GM23248 (cell line): Measurements from ENCODE around the gene GPS1. TPM values are rescaled to one million over a fixed set of nuclear protein-coding genes. Genes with fewer than 3 reads are reported as not detected.
A peak's percentile ranks its signal among the peaks of the same experiment; 100 is the strongest.
"Not testable (repeated sequence)": the region's sequence is repeated elsewhere in the genome, so short reads cannot be mapped to it uniquely, and the experiment has no call there.

Experiments
- DNase-seq: peaks from one replicate; pipeline ENCODE4 v3.0.0-alpha.2; 2015
- H2AFZ ChIP-seq: fragments of 200-600 bp; sonication (generic); 2 replicates; pipeline ENCODE4 v1.6.1; 2016; ENCODE audit warnings: antibody characterized with exemption
- H3F3A ChIP-seq: fragments of 200-600 bp; sonication (generic); 2 replicates; pipeline ENCODE4 v1.6.1; 2016; ENCODE audit warnings: mild to moderate bottlenecking, antibody characterized with exemption, mixed run types; ENCODE audit not compliant: insufficient read depth
- H3K27ac ChIP-seq: fragments of 200-600 bp; sonication (generic); 2 replicates; pipeline ENCODE4 v1.5.1; 2016; ENCODE audit warnings: mild to moderate bottlenecking
- H3K27me3 ChIP-seq: fragments of 200-600 bp; sonication (generic); replicated peaks from 2 replicates; pipeline ENCODE4 v1.6.1; 2016; ENCODE audit warnings: mild to moderate bottlenecking; ENCODE audit not compliant: insufficient read depth
- H3K36me3 ChIP-seq: fragments of 200-600 bp; sonication (generic); 2 replicates; pipeline ENCODE4 v1.6.1; 2016; ENCODE audit warnings: low read depth, mild to moderate bottlenecking
- H3K4me1 ChIP-seq: fragments of 200-600 bp; sonication (generic); 2 replicates; pipeline ENCODE4 v1.6.1; 2016; ENCODE audit warnings: mild to moderate bottlenecking; ENCODE audit not compliant: insufficient read depth
- H3K4me2 ChIP-seq: fragments of 200-600 bp; sonication (generic); one replicate; pipeline ENCODE4 v1.6.1; 2016; ENCODE audit warnings: mild to moderate bottlenecking; ENCODE audit not compliant: unreplicated experiment
- H3K4me3 ChIP-seq: fragments of 200-600 bp; sonication (generic); 2 replicates; pipeline ENCODE4 v1.5.1; 2016; ENCODE audit warnings: mild to moderate bottlenecking
- H3K79me2 ChIP-seq: fragments of 200-600 bp; sonication (generic); 2 replicates; pipeline ENCODE4 v1.6.1; 2016; ENCODE audit warnings: mild to moderate bottlenecking; ENCODE audit not compliant: insufficient read depth
- H3K9ac ChIP-seq: fragments of 200-600 bp; sonication (generic); 2 replicates; pipeline ENCODE4 v1.6.1; 2016; ENCODE audit warnings: mild to moderate bottlenecking
- H3K9me2 ChIP-seq: fragments of 200-600 bp; sonication (generic); 2 replicates; pipeline ENCODE4 v1.6.1; 2016; ENCODE audit warnings: mixed run types, mild to moderate bottlenecking, moderate library complexity; ENCODE audit not compliant: insufficient read depth
- H3K9me3 ChIP-seq: fragments of 200-600 bp; sonication (generic); one replicate; pipeline ENCODE4 v1.6.1; 2017; ENCODE audit warnings: low read depth
- H4K20me1 ChIP-seq: fragments of 200-600 bp; sonication (generic); 2 replicates; pipeline ENCODE4 v1.6.0; 2016; ENCODE audit not compliant: insufficient read depth
- EZH2 ChIP-seq: fragments of 200-600 bp; sonication (generic); IDR thresholded peaks from 2 replicates; pipeline ENCODE4 v1.6.1; 2018; ENCODE audit warnings: antibody characterized with exemption, mild to moderate bottlenecking; ENCODE audit not compliant: insufficient read depth, poor library complexity, severe bottlenecking
- EZH2phosphoT487 ChIP-seq: fragments of 200-600 bp; sonication (generic); IDR thresholded peaks from 2 replicates; pipeline ENCODE4 v1.6.1; 2018; ENCODE audit warnings: antibody characterized with exemption, moderate library complexity, mild to moderate bottlenecking, low read depth; ENCODE audit not compliant: insufficient read depth
- WGBS, 2 experiments: methylation state at CpG; one replicate each; pipeline ENCODE4 v1.1.6; 2015 to 2017; ENCODE audit warnings: low lambda C conversion rate in 2 of 2, low coverage in 1 of 2; ENCODE audit errors: missing lambda C conversion rate in 2 of 2; 5-methylcytosine and 5-hydroxymethylcytosine counted together
- in situ Hi-C: fragments of 300-500 bp; cut with MboI; formaldehyde crosslinking; loops from 2 replicates; pipeline ENCODE4 v1.15.0; 2020
- polyA plus RNA-seq: library from polyadenylated mRNA; unstranded; fragments of >200 nt; fragmentation: Nextera tagmentation; extraction: Ambion mirVana; gene quantifications from 2 replicates; pipeline ENCODE4 v1.2.1, GENCODE V29; 2016
- total RNA-seq: library from RNA; depleted of rRNA; stranded (reverse); fragments of >200 nt; shearing (Covaris generic); gene quantifications from 2 replicates; pipeline ENCODE4 v1.2.3, GENCODE V29; 2014

Gene GPS1
- total and polyA plus RNA-seq, 2 experiments from 2014 or later, result 104 to 130 TPM

DNA sequence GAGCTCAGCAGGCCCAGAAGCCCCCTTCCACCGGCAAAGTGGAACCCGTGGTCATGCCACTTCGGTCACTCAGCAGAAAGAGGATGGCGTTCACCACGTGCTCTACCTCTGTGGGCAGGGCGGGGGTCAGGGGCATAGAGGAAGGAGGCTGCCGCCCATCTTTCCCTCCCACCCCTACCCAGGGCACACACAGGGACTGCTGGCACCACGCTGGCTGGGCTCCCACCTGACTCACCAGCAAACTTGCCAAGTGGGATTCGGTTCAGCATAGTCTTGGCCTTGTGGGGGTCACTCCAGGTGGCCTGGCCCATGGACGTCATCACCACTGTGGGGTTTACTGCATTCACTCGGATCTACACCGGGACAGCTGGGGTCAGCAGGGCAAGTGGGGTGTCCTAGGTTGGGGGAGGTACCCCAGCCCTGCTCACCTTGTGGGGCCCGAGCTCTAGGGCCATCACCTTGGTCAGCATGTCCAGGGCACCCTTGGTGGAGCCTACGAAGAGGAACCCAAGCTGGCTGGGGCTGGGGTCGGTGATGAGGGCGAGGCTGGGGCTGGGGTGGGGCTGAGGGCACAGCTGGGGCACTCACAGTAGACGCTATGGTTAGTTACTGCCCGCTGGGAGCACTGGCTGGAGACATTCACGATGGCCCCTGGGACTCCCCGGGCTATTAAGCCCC lies 15.6 kb upstream of the GPS1 start:
- Histone ChIP-seq H3K9me2 (no peaks in the 10 kb centered on the region), H4K20me1 (no peaks in the 10 kb centered on the region), H3K4me3 (peak overlapping the region; percentile 79; the same call in 1 of the 2 replicates), H3K4me1 (no peaks in the 10 kb centered on the region), H3K27ac (no peak overlapping the region), H3K79me2 (no peaks in the 10 kb centered on the region), H3F3A (peaks cover 2% of the 10 kb centered on the region; the same call in 1 of the 2 replicates), H3K27me3 (no peaks in the 10 kb centered on the region), H3K36me3 (no peaks in the 10 kb centered on the region), H2AFZ (no peak overlapping the region), H3K9me3 (no peaks in the 10 kb centered on the region), H3K4me2 (peak overlapping the region; percentile 86), H3K9ac (peak overlapping the region; percentile 74; the same call in 1 of the 2 replicates)
- no peak for TF ChIP-seq EZH2
- no peak for TF ChIP-seq EZH2phosphoT487
- no peak for DNase-seq
- in situ Hi-C loops, result no loop called here
- WGBS, 2 experiments, result 93 to 94% methylated on average over 14 to 20 of the region's 20 CpGs

DNA sequence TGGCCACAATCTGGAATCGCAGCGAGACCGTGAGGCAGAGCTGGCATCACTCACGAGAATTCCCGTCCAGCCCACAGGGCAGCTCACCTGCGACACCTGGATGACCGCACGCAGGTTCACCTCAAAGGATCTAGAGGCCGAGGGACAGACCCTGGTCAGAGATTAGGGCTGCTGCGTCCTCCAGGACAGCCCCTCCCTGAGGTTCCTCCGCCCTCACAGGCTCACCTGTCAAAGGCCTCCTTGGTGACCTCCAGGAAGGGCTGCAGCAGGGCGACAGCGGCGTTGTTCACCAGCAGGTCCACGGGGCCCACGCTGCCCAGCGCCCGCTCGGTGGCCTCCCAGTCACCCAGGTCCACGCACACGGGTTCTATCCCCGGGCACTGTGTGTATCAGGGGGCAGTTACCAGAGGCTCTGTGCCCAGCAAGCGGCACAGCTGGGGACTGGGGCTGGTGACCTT lies 15.0 kb upstream of the GPS1 start:
- no peaks in the 10 kb centered on the region for H4K20me1 ChIP-seq
- H3K4me3 ChIP-seq, result peak overlapping the region; percentile 79
- H3K9me3 ChIP-seq, result no peaks in the 10 kb centered on the region
- DNase-seq, result no peak
- H3F3A ChIP-seq, result peaks cover 6% of the 10 kb centered on the region; the same call in 1 of the 2 replicates
- peak overlapping the region; percentile 61 for H2AFZ ChIP-seq
- no peak for TF ChIP-seq EZH2
- no peak for TF ChIP-seq EZH2phosphoT487
- no peaks in the 10 kb centered on the region for H3K4me1 ChIP-seq
- WGBS, 2 experiments, result 50 to 52% methylated on average over 23 of the region's 23 CpGs
- in situ Hi-C loops, result no loop called here
- H3K4me2 ChIP-seq, result peak overlapping the region; percentile 86
- no peaks in the 10 kb centered on the region for H3K36me3 ChIP-seq
- peak overlapping the region; percentile 69 for H3K27ac ChIP-seq
- no peaks in the 10 kb centered on the region for H3K79me2 ChIP-seq
- H3K9me2 ChIP-seq, result no peaks in the 10 kb centered on the region
- peak overlapping the region; percentile 74 for H3K9ac ChIP-seq
- H3K27me3 ChIP-seq, result no peaks in the 10 kb centered on the region

DNA sequence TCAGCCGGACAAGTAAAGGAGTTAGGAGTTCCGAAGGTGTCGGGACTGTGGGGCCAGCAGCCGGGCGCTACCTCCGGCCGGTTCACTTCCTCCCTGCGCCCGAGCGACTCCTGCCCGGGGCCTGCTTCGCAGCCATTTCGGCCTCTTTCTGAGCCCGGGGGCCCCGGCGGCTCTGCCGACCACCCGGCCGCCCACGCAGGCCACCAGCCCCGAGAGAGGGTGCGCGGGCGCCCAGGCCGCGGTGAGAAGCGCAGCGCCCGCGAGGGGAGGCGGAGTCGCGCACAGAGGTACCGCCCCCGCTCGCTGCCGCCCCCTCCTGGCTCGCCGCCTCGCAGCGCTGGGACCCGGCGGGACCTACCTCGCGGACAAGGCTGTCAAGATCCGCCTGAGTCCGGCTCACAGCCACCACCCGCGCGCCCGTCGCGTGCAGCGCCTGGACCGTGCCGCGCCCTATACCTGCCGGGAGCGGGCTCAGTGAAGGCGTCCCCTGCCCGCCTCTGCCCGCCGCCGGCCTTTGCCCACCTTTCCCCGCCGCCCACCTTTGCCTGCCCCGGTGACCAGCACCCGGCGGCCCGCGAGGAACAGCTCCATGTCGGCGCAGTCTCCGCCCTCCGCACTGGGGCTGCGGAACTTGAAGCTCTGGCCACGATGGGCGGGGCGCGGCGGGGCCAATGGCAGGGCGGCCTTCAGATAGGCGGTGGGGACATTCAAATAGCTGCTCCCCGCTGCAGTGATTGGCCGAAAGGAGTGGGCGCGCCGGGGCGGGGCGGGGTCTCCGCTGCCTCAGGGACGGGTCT lies 14.4 kb upstream of the GPS1 start, which contains the start of gene DCXR:
TSS of gene DCXR (minus strand) at position 606 of the 797 bp plus-strand sequence. CDS start at position 591, 15 bp downstream.
- no peaks in the 10 kb centered on the region for H3K4me1 ChIP-seq
- no peak for TF ChIP-seq EZH2phosphoT487
- no peak for TF ChIP-seq EZH2
- H3K4me3 ChIP-seq, result peak within 1 kb of the TSS; percentile 79
- H2AFZ ChIP-seq, result peak within 1 kb of the TSS; percentile 61
- H3K36me3 ChIP-seq, result no peaks in the 10 kb centered on the region
- no peaks in the 10 kb centered on the region for H3K79me2 ChIP-seq
- H3K27me3 ChIP-seq, result no peaks in the 10 kb centered on the region
- 1% methylated on average over 62 to 80 of the region's 92 CpGs for WGBS, 2 experiments
- peak within 1 kb of the TSS; percentile 86 for H3K4me2 ChIP-seq
- H3F3A ChIP-seq, result peaks cover 6% of the 10 kb centered on the region; the same call in 1 of the 2 replicates
- in situ Hi-C loops, result no loop called here
- no peaks in the 10 kb centered on the region for H4K20me1 ChIP-seq
- peak within 1 kb of the TSS; percentile 74 for H3K9ac ChIP-seq
- H3K9me2 ChIP-seq, result no peaks in the 10 kb centered on the region
- peak within 1 kb of the TSS; percentile 69 for H3K27ac ChIP-seq
- H3K9me3 ChIP-seq, result no peaks in the 10 kb centered on the region
- DNase-seq, result peak; percentile 97

DNA sequence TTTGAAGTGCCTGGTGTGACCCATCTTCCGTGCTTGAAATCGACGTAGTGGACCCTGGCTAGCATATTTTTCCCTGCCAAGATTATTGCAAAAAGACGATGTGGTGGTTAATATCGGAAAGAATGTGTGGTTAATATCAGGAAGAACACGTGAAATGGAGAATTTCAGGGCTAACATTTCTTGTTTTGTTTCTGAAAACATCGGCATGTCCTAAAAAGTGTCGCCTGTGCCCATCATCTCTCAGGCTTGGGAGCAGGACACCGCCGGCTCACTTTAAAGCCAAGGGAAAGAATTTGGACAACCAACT lies 13.9 kb upstream of the GPS1 start:
- 0 out of 2 replicates have a peak overlapping the region, but pooled peaks have one; percentile 69 for H3K27ac ChIP-seq
- no peaks in the 10 kb centered on the region for H4K20me1 ChIP-seq
- 1 to 2% methylated on average over 10 of the region's 10 CpGs for WGBS, 2 experiments
- in situ Hi-C loops, result no loop called here
- H3K36me3 ChIP-seq, result no peaks in the 10 kb centered on the region
- H3F3A ChIP-seq, result peaks cover 6% of the 10 kb centered on the region; the same call in 1 of the 2 replicates
- DNase-seq, result no peak
- no peak for TF ChIP-seq EZH2phosphoT487
- TF ChIP-seq EZH2, result no peak
- H3K27me3 ChIP-seq, result no peaks in the 10 kb centered on the region
- H3K4me3 ChIP-seq, result peak overlapping the region; percentile 79
- no peaks in the 10 kb centered on the region for H3K9me3 ChIP-seq
- no peaks in the 10 kb centered on the region for H3K4me1 ChIP-seq
- peak overlapping the region; percentile 74; the same call in 1 of the 2 replicates for H3K9ac ChIP-seq
- no peaks in the 10 kb centered on the region for H3K79me2 ChIP-seq
- peak overlapping the region; percentile 61 for H2AFZ ChIP-seq
- H3K9me2 ChIP-seq, result no peaks in the 10 kb centered on the region
- peak overlapping the region; percentile 86 for H3K4me2 ChIP-seq

DNA sequence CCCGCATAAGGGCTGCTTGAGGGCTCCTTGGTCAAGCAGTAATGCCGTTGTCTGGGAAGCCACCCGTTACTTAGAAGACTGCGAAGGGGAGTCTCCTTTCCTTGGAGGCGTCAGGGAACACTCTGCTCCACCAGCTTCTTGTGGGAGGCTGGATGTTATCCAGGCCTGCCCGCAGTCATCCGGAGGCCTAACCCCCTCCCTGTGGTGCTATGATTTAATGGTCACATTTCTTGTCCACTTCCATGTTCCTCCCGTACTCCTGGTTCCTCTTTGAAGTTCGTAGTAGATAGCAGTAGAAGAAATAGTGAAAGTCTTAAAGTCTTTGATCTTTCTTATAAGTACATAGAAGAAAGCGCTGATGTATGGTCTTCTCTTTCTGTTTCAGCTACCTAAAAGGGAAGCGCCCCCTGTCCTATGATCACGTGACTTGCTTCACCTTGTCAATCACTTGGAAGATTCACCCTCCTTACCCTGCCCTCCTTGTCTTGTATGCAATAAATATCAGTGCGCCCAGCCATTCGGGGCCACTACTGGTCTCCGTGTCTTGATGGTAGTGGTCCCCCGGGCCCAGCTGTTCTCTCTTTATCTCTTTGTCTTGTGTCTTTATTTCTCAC lies 12.8 kb upstream of the GPS1 start:
- H3K27me3 ChIP-seq, DNase-seq, H3K36me3 ChIP-seq, H3F3A ChIP-seq, H3K9me2 ChIP-seq, H3K4me2 ChIP-seq, H3K4me3 ChIP-seq, H3K9ac ChIP-seq, in situ Hi-C loops, H2AFZ ChIP-seq, H3K4me1 ChIP-seq, H3K9me3 ChIP-seq, H4K20me1 ChIP-seq, H3K79me2 ChIP-seq, H3K27ac ChIP-seq: not testable (repeated sequence)
- 82 to 83% methylated on average over 16 of the region's 16 CpGs for WGBS, 2 experiments
